ENCODE data around the gene TECTA.

TECTA gene

DNA sequence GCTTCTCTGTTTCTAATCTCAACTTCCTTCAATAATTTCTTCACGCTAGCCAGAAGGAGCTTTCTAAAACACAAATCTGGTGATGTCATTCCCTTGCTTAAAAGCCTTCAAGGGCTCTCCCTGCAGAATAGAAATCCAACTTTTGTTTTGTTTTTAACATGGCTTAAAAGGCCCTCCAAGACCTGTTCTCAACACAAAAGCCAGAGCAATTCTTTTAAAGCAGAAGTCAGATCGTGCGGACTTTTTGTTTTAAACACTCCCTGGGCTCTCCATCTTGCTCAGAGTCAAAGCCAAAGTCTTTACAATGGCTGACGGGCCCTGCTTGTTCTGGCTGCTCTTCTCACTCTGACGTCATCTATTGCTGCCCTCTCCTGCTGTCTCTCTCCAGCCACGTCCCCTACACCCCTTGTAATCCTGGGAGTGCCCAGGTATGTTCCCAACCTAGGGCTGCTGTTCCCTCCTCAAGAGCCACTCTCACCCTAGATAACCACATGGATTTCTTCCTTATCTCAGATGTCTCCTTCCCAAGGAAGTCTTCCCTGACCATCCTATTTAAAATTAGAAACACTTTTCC, 22.5 kb downstream of the TECTA start:
- DNase-seq (ENCODE audit: low read depth): no peak
- TF ChIP-seq, protein P1, sequence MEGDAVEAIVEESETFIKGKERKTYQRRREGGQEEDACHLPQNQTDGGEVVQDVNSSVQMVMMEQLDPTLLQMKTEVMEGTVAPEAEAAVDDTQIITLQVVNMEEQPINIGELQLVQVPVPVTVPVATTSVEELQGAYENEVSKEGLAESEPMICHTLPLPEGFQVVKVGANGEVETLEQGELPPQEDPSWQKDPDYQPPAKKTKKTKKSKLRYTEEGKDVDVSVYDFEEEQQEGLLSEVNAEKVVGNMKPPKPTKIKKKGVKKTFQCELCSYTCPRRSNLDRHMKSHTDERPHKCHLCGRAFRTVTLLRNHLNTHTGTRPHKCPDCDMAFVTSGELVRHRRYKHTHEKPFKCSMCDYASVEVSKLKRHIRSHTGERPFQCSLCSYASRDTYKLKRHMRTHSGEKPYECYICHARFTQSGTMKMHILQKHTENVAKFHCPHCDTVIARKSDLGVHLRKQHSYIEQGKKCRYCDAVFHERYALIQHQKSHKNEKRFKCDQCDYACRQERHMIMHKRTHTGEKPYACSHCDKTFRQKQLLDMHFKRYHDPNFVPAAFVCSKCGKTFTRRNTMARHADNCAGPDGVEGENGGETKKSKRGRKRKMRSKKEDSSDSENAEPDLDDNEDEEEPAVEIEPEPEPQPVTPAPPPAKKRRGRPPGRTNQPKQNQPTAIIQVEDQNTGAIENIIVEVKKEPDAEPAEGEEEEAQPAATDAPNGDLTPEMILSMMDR (conservative IDR thresholded peaks at IDR 0.05; ENCODE audit: low read depth, low read length): no peak
- no peak overlapping the region for H3K4me3 ChIP-seq (ENCODE audit: low read depth, low read length)

DNA sequence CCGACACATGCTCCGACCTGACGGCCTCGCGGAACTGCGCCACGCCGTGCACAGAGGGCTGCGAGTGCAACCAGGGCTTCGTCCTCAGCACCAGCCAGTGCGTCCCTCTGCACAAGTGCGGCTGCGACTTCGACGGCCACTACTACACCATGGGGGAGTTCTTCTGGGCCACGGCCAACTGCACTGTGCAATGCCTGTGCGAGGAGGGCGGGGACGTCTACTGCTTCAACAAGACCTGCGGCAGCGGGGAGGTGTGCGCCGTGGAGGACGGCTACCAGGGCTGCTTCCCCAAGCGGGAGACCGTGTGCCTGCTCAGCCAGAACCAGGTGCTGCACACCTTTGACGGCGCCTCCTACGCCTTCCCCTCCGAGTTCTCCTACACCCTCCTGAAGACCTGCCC, 26.8 kb downstream of the TECTA start:
- H3K4me3 ChIP-seq (ENCODE audit: low read depth, low read length): no peak overlapping the region
- DNase-seq (ENCODE audit: low read depth): no peak

DNA sequence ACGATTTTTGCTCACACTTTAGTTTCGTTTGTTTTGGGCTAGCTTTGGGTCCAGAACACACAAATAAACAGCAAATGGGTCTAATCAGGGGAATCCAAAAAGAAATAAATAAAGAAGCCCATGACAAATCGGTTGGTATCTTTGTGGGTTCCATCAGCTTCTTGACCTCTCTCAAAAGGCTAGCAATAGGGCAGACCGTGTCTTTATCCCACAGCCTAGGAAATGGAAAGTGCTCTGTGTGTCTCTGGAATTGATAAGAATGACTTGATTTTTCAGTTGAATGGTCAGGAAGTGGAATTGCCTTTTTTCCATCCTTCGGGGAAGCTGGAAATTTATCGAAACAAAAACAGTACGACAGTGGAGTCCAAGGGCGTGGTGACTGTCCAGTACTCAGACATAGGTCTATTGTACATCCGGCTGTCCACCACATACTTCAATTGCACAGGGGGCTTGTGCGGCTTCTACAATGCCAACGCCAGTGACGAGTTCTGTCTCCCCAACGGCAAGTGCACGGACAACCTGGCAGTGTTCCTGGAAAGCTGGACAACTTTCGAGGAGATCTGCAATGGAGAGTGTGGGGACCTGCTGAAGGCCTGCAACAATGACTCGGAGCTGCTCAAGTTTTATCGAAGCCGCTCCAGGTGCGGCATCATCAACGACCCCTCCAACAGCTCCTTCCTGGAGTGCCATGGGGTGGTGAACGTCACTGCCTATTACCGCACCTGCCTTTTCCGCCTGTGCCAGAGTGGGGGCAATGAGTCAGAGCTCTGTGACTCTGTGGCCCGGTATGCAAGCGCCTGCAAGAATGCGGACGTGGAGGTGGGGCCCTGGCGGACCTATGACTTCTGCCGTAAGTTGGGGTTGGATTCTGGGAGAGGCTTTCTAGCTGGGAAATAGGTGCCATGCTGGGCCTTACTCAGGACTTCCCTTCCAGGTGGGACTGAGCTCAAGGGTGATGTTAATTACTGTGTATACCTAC, 28.6 kb downstream of the TECTA start:
- TF ChIP-seq, protein P1 (conservative IDR thresholded peaks at IDR 0.05; ENCODE audit: low read depth, low read length): no peak
- DNase-seq (ENCODE audit: low read depth): no peak
- no peak overlapping the region for H3K4me3 ChIP-seq (ENCODE audit: low read depth, low read length)

More for the DNA sequence above, 26.8 kb downstream of the TECTA start:
- TF ChIP-seq, protein P1 (conservative IDR thresholded peaks at IDR 0.05; ENCODE audit: low read depth, low read length): no peak

DNA sequence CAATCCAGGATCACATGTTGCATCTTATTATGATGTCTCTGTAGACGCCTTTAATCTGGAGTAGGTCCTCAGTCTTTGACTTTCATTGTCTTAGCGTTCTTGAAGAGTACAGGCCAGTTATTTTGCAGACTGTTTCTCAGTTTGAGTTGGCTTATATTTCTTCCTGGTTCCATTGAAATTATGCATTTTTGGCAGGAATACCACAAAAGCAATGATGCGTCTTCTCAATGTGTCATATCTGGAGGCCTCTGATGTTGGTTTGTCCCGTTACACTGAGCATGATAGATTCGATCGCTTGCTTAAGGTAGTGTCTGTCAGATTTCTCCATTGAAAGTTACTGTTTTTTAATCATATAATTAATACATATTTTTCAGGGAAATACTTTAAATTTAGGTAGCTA, 30.6 kb downstream of the TECTA start:
- TF ChIP-seq, protein P1 (conservative IDR thresholded peaks at IDR 0.05; ENCODE audit: low read depth, low read length): no peak
- H3K4me3 ChIP-seq (ENCODE audit: low read depth, low read length): no peak overlapping the region
- no peak for DNase-seq (ENCODE audit: low read depth)

DNA sequence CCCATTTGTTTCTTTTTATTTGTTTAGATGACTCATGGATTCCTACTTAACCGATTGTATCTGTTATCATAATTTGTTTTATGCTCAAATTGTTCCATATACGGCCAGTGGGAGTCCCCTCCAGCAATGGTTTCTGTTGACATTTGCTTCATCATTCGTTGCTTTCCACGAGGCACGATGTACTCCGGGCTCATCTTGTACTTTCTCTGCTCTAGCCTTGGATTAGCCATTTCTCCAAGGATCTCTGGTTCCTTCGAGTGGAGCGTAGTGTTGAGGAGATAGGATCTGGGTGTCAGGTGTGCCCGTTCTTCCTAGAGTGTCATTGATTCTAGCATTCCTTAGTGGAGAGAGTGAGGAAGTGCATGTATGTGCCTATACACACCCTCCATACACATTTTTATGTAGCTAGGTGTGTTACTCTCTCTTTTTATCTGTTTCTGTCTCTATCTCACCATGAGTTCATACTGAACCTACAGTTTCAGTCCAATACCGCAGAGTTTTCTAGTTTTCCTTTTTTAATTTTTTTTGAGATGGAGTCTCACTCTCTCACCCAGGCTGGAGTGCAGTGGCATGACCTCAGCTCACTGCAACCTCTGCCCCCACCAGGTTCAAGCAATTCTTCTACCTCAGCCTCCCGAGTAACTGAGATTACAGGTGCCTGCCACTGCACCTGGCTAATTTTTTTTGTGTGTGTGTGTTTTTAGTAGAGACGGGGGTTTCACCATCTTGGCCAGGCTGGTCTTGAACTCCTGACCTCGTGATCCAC, 31.4 kb downstream of the TECTA start:
- no peak for DNase-seq (ENCODE audit: low read depth)

DNA sequence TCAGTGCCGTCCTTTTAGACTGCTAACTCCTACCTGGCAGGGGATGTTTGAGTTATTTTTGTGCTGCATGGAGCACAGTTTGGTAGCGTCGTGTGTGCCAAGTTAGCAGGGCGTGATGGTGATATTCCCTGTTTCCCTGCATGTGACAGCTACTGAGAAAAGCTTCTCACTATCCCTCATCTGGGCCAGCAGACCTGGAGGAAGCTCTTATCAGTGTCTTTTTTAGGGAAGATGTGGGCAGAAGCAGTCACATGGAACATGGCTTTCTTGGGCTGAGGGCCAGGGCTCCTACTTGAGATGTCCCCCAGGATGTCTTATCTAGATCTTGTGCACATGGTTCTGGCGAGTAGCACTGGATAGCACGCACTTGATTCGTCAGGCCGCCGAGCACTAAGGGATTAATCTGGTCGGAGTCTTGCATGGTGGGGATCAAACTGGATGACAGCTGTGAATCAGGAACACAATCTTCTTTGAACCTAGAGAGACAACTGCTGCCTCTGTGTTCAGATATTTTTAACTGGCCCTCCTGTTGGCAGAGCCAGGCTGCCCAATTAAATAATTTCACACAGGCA, 33.8 kb downstream of the TECTA start:
- no peak for DNase-seq (ENCODE audit: low read depth)
- H3K4me3 ChIP-seq (ENCODE audit: low read depth, low read length): no peak overlapping the region
- TF ChIP-seq, protein P1 (conservative IDR thresholded peaks at IDR 0.05; ENCODE audit: low read depth, low read length): no peak

More for the DNA sequence above, 31.4 kb downstream of the TECTA start:
- TF ChIP-seq, protein P1 (conservative IDR thresholded peaks at IDR 0.05; ENCODE audit: low read depth, low read length): no peak
- no peak overlapping the region for H3K4me3 ChIP-seq (ENCODE audit: low read depth, low read length)
